Stimulated activated effector memory CD8-positive, alpha-beta T cell treated with anti-CD3 and anti-CD28 coated beads, Interleukin-12 subunit alpha, Interleukin-12 subunit beta, amount 100 ng/mL, for 72 hours (primary cell): ENCODE measurements around the gene KAT14.
"Not testable (repeated sequence)": the region's sequence is repeated elsewhere in the genome, so short reads cannot be mapped to it uniquely, and the experiment has no call there.

Experiments used
- ATAC-seq: fragments of 150-1000 bp; cut with Tn5 transposase; 2 replicates; pipeline ENCODE4 v1.10.0; 2021
- DNase-seq, 2 donors: peaks; one replicate each; pipeline ENCODE4 v3.0.0; 2021 to 2022; ENCODE audit warnings: low spot score in 2 of 2
- H3K27ac Mint-ChIP-seq: one replicate; pipeline ENCODE4 v1.8.0; 2022; ENCODE audit warnings: mild to moderate bottlenecking, mixed read lengths
- H3K36me3 Mint-ChIP-seq: one replicate; pipeline ENCODE4 v1.8.0; 2022; ENCODE audit warnings: mild to moderate bottlenecking, mixed read lengths
- H3K4me1 Mint-ChIP-seq: one replicate; pipeline ENCODE4 v1.8.0; 2022; ENCODE audit warnings: mixed read lengths
- H3K4me3 Mint-ChIP-seq: one replicate; pipeline ENCODE4 v1.8.0; 2022; ENCODE audit warnings: mild to moderate bottlenecking, mixed read lengths
- H3K9me3 Mint-ChIP-seq: one replicate; pipeline ENCODE4 v1.8.0; 2022; ENCODE audit warnings: mixed read lengths

The KAT14 gene

GRCh38 chr20:18180815-18181214 lies 43.2 kb downstream of the KAT14 start:
- Mint-ChIP-seq H3K27ac (no peak overlapping the region), H3K36me3 (peaks cover 51% of the 10 kb centered on the region), H3K9me3 (no peaks in the 10 kb centered on the region), H3K4me3 (no peak overlapping the region), H3K4me1 (peaks cover 7% of the 10 kb centered on the region)
- ATAC-seq (no peak), DNase-seq (no peak)

DNA sequence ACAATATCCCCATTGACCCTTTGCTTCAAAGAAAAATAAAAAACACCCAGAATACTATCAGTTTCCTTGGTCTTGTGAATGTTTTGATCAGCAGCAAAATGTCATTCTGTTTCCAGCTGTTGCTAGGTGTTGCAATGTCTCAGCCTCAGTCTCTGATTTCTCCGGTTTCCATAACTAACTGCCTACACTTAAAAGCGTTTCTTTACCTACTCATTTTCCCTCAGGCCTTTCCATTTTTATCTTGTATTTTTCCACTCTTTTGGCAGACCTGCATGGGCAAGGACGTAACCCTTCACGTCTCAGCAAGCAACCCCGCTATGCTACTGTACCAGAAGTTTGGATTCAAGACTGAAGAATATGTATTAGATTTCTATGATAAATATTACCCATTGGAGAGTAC lies 49.4 kb downstream of the KAT14 start:
- no peaks in the 10 kb centered on the region for H3K9me3 Mint-ChIP-seq
- H3K36me3 Mint-ChIP-seq: peaks cover 68% of the 10 kb centered on the region
- no peak for DNase-seq
- no peak for ATAC-seq
- H3K4me3 Mint-ChIP-seq: no peak overlapping the region
- H3K27ac Mint-ChIP-seq: no peak overlapping the region
- H3K4me1 Mint-ChIP-seq: no peaks in the 10 kb centered on the region

DNA sequence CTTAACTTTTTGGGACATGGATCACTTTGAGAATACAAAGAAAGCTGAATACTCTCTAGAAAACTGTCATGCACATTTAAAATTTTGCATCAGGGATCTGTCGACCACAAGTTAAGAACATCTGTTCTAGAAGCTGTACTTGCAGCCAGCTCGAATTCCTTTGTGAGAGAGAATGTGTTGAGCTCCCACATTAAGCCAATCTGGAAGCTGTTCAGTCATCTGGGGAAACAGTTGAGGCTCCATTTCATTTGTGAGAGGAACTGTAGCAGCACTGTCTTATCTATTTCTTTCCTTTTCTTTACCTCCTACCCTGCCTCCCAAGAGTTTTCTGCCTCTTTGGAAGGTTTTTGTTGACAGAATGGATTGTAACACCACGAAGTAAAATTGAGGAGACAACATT lies 50.8 kb downstream of the KAT14 start:
- peaks cover 56% of the 10 kb centered on the region for H3K36me3 Mint-ChIP-seq
- H3K9me3 Mint-ChIP-seq: no peaks in the 10 kb centered on the region
- ATAC-seq: no peak
- no peak overlapping the region for H3K4me3 Mint-ChIP-seq
- DNase-seq: no peak
- H3K27ac Mint-ChIP-seq: peak overlapping the region; percentile 26
- no peaks in the 10 kb centered on the region for H3K4me1 Mint-ChIP-seq

- DNase-seq (no peak), ATAC-seq (no peak)
- H3K4me1 Mint-ChIP-seq: no peaks in the 10 kb centered on the region
- H3K4me3 Mint-ChIP-seq: no peak overlapping the region
- H3K36me3 Mint-ChIP-seq: peaks cover 34% of the 10 kb centered on the region
- H3K9me3 Mint-ChIP-seq: no peaks in the 10 kb centered on the region
- H3K27ac Mint-ChIP-seq: peak overlapping the region; percentile 26
These were observed 52.9 kb downstream of the KAT14 start for GRCh38 chr20:18190338-18191233.

- DNase-seq (no peak), ATAC-seq (no peak)
- Mint-ChIP-seq H3K27ac (no peak overlapping the region), H3K36me3 (peaks cover 27% of the 10 kb centered on the region), H3K4me1 (no peaks in the 10 kb centered on the region), H3K9me3 (no peaks in the 10 kb centered on the region), H3K4me3 (no peak overlapping the region)
These were observed 53.6 kb downstream of the KAT14 start for GRCh38 chr20:18191306-18191705.

GRCh38 chr20:18194461-18194860 lies 56.8 kb downstream of the KAT14 start:
- not testable (repeated sequence) for ATAC-seq

DNA sequence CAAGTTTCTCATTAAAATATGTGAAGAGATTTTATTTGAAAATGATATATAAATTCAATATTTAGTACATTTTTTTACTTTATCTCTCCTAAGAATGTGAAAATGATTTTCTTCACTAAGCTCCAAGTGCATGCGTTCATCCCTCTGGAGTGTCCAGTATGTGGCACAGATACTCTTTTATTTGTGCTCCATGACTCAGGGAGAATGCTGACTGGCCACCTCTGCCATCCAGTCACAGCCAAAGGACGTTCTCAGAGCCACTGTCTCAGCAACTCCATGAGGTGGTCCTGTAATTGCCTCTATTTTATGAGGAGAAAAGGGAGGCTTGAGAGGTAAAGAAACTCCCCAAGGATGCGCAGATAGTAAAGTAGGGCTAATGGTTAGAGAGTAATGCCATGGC lies 58.3 kb downstream of the KAT14 start:
- no peaks in the 10 kb centered on the region for H3K9me3 Mint-ChIP-seq
- ATAC-seq: no peak
- no peaks in the 10 kb centered on the region for H3K36me3 Mint-ChIP-seq

More at GRCh38 chr20:18194461-18194860, 56.8 kb downstream of the KAT14 start:
- H3K9me3 Mint-ChIP-seq, H3K27ac Mint-ChIP-seq, H3K4me1 Mint-ChIP-seq, H3K36me3 Mint-ChIP-seq, H3K4me3 Mint-ChIP-seq, DNase-seq: not testable (repeated sequence)

GRCh38 chr20:18197382-18198070 lies 59.9 kb downstream of the KAT14 start:
- H3K36me3 Mint-ChIP-seq: no peaks in the 10 kb centered on the region
- DNase-seq: no peak
- H3K4me1 Mint-ChIP-seq: no peaks in the 10 kb centered on the region
- H3K4me3 Mint-ChIP-seq: no peak overlapping the region
- no peak for ATAC-seq
- H3K9me3 Mint-ChIP-seq: peaks cover 2% of the 10 kb centered on the region
- H3K27ac Mint-ChIP-seq: no peak overlapping the region

More for the DNA sequence above, 58.3 kb downstream of the KAT14 start:
- no peak for DNase-seq
- no peak overlapping the region for H3K4me3 Mint-ChIP-seq
- no peak overlapping the region for H3K27ac Mint-ChIP-seq
- no peaks in the 10 kb centered on the region for H3K4me1 Mint-ChIP-seq

DNA sequence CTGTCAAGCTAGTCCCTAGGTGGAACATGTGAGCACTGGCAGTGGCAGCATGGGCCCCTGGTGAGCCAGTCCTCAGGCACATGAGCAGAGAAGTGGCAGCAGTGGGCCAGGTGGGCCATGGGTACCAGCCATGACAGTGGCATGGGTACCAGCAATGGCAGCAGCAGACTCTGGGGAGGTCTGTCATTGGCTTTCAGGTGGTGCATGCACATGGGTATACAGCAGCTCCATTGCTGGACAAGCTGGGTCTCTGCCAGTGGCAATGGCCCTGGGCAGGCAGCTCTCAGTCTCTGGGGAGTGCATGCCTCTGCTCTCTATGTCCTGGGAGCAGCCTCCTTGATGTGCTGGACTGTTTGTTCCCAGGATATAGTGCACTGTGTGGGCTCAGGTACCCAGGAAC lies 65.3 kb downstream of the KAT14 start:
- no peaks in the 10 kb centered on the region for H3K36me3 Mint-ChIP-seq
- DNase-seq: no peak
- no peak for ATAC-seq
- peaks cover 2% of the 10 kb centered on the region for H3K9me3 Mint-ChIP-seq
- no peak overlapping the region for H3K27ac Mint-ChIP-seq
- no peak overlapping the region for H3K4me3 Mint-ChIP-seq
- no peaks in the 10 kb centered on the region for H3K4me1 Mint-ChIP-seq

DNA sequence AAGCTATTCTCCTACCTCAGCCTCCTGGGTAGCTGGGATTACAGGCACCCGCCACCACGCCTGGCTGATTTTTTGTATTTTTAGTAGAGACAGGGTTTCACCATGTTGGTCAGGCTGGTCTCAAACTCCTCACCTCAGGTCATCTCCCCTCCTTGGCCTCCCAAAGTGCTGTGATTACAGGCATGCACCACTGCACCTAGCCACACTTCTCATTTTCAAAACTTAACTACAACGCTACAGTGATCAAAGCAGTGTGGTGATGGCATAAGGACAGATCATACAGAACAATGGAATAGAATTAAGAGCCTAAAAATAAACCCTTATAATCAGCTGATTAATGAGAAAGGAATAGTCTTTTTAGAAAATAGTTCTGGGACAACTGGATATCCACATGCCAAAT lies 66.0 kb downstream of the KAT14 start:
- not testable (repeated sequence) for H3K36me3 Mint-ChIP-seq, DNase-seq, ATAC-seq, H3K4me1 Mint-ChIP-seq, H3K9me3 Mint-ChIP-seq, H3K4me3 Mint-ChIP-seq, H3K27ac Mint-ChIP-seq

- Mint-ChIP-seq H3K4me1 (no peaks in the 10 kb centered on the region), H3K36me3 (no peaks in the 10 kb centered on the region), H3K4me3 (no peak overlapping the region), H3K27ac (no peak overlapping the region), H3K9me3 (no peaks in the 10 kb centered on the region)
- DNase-seq: no peak
- no peak for ATAC-seq
These were observed 75.3 kb downstream of the KAT14 start for GRCh38 chr20:18213002-18213401.

GRCh38 chr20:18215566-18215965 lies 77.9 kb downstream of the KAT14 start:
- ATAC-seq: no peak
- Mint-ChIP-seq H3K4me1 (no peaks in the 10 kb centered on the region), H3K36me3 (no peaks in the 10 kb centered on the region), H3K9me3 (no peaks in the 10 kb centered on the region), H3K27ac (no peak overlapping the region), H3K4me3 (no peak overlapping the region)
- DNase-seq: no peak

GRCh38 chr20:18218280-18218679 lies 80.6 kb downstream of the KAT14 start:
- ATAC-seq: no peak
- DNase-seq: no peak

GRCh38 chr20:18223409-18223808 lies 85.7 kb downstream of the KAT14 start:
- no peaks in the 10 kb centered on the region for H3K9me3 Mint-ChIP-seq
- H3K4me1 Mint-ChIP-seq: no peaks in the 10 kb centered on the region
- H3K4me3 Mint-ChIP-seq: no peak overlapping the region
- H3K27ac Mint-ChIP-seq: no peak overlapping the region
- ATAC-seq (no peak), DNase-seq (no peak)
- H3K36me3 Mint-ChIP-seq: no peaks in the 10 kb centered on the region

More at GRCh38 chr20:18218280-18218679, 80.6 kb downstream of the KAT14 start:
- H3K27ac Mint-ChIP-seq: no peak overlapping the region
- H3K4me3 Mint-ChIP-seq: no peak overlapping the region
- H3K4me1 Mint-ChIP-seq: no peaks in the 10 kb centered on the region
- H3K9me3 Mint-ChIP-seq: no peaks in the 10 kb centered on the region
- H3K36me3 Mint-ChIP-seq: no peaks in the 10 kb centered on the region

DNA sequence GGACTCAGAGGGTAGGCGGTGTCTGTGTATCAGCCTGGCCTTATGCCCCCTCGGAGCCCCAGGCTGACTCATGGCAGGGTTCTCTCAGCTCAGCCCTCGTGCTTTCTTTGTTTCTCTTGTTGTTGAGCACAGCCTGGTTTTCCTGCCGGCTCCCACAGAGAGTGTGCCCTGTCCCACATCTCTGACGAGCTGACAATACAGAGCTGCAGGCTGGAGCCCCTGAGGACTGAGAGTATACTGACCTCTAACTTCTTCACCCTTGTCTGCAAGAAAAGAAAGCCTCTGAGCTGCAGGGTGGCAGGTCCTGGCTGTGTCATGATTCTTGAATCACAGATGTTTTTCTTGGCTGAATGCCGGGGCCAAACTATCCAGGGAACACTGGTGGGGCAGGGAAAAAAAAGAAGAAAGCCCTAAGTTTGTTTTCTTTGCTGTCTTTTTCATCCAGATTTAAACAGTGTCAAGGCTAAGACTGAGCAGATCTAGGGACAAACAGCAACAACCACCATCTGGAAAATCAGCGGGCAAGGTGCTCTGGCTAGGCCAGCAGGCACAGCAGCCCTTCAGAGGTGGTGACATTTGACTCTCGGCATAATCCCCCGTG lies 87.4 kb downstream of the KAT14 start:
- Mint-ChIP-seq H3K4me3 (no peak overlapping the region), H3K27ac (no peak overlapping the region), H3K36me3 (no peaks in the 10 kb centered on the region), H3K9me3 (no peaks in the 10 kb centered on the region), H3K4me1 (no peaks in the 10 kb centered on the region)
- no peak for DNase-seq
- ATAC-seq: peak; percentile 13
